NCI-H226 (cell line): ENCODE results near the gene PLXNB3.

Source experiments
- DNase-seq: peaks from one replicate; pipeline ENCODE4 v3.0.0-alpha.2; 2015

The PLXNB3 gene

DNA sequence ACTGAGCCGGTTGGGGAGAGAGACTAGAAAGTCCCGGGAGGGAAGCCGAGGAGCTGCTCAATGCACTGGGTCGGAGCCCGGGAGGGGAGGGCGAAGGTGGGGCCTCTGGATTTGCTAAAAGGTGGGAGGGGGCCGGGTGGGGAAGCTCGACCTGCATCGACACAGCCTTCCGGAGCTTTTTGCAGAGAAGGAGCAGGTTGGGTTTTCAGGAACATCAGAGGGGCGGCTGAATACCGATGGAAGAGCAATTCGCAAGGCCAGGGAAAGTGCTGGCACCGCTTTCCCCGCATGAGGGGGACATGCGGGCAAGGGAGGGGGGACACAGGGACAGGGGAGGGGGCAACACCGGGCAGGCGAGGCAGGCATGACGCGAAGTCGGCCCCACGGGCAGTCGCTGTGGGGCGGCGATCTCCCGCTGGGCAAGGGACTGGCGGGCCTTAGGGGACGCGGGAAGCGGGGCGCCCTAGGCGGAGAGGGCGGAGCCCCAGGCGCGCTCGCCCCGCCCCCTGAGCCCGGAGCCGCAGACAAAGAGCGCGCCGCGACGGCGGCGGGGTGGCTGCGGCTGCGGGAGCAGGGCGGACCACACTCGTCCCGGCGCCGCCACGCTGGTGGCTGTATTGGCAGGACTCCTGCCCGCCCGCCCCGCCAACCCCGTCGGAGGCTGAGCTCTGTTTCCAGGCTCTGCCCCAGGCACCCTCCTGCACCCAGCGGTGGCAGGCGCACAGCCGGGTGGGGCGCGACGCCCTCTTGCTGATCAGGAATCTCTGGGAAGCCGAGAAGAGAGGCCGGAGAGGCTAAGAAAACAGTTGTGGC, 54.7 kb downstream of the PLXNB3 start:
- no peak for DNase-seq

DNA sequence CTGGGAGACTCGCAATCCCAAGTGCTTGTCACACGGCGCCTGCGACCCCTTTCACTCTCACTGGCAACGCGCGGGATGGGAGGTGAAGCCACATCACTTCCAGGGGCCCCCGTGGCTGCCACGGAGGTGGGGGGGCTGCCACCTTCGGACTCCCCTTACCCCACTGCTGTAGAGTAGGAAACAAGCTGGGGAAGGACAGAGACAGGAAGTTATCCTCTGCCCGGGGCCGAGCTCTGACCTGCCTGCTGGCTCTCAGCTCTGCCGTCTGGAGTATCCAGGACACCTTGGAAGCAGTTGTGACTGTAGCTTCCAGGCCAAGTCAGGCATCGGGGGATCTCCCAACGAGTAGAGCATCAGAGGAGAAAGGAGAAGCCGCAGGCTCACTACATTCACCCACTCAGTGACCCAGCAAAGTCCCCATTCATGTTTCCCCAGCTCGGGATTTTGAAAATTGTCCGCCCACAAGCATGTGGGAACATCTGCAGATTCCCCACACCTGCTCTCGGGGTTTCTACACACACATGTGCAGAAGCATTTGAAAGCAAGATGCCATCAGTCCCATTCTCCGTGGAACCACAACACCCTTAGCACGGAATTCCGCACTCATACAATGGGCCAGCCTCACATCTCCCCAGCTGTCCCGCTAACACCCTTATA, 55.5 kb downstream of the PLXNB3 start:
- no peak for DNase-seq

- no peak for DNase-seq
These were observed 56.6 kb downstream of the PLXNB3 start for GRCh38 chrX:153820601-153821000.

DNA sequence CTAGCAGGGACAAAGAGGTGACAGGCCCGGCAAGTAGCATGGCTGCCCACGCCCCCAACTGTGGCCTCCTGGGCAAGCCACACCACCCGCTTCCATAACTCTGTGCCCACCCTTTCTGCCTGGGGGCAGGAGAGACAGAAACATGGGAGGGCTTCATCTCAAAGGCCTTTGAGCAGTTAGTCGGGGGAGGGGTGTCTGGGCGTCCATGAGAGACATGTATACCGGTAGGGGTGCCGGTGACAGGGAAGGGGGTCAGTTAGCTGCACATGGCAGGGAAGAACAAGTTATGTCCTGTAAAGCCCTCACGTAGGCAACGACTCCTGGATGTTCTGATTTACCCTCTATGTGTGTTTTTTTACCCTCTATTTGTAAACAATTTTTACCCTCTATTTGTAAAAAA, 57.0 kb downstream of the PLXNB3 start:
- no peak for DNase-seq

DNA sequence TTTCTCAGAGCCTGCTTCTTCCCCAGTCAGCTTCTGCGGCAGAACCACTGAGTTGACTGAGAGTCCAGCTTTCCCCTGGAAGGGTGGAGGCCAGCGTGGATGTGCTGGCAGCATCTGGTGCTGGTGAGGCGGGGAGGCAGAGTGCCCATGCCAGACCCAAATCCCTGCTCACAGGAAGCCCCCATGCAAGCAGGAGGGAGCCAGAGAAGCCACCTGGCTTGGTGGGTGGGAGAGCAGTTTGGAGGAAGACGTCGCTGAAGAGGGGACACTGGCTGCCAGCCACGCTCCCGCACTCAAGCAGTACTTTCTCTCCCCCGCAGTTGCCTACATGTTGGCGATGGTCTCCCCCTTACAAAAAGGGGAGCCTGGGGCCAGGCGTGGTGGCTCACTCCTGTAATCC, 60.3 kb downstream of the PLXNB3 start:
- DNase-seq = no peak

DNA sequence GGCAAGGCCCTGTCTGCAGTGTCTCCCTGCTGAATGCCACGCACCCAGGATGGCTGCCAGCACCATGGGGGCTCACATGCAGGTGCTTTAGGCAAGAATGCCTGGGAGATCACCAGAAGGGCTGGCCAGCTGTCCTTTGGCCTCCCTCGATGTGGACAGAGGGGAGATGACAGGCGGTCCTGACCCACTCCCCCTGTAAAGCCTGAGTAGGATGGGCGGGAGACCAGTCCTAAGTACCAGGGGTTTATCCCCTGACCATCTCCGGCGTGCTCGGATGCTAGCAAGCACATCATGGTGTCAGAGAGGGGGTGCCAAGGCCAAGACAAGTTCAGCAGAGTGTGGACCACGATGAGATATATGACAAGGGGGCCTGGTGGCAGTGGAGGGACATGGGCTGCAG, 61.0 kb downstream of the PLXNB3 start:
- DNase-seq = no peak
